B cell (primary cell): ENCODE measurements around the gene SLC24A3. TPM values are rescaled to one million over a fixed set of nuclear protein-coding genes. Genes with fewer than 3 reads are reported as not detected.

Experiments used
- ATAC-seq: fragments of 200-7000 bp; cut with Tn5 transposase; one replicate; pipeline ENCODE4 v1.10.0; 2021; ENCODE audit warnings: low read depth, mild to moderate bottlenecking, moderate number of reproducible peaks, moderate library complexity
- CTCF ChIA-PET: fragments of 350-600 bp; sonication (Branson Sonifier 250); formaldehyde crosslinking; loops from one replicate; lab custom pipeline; 2021; ENCODE audit warnings: antibody characterized with exemption, inconsistent platforms; lab: Charles Lee
- POLR2A ChIA-PET: fragments of 350-600 bp; sonication (Branson Sonifier 250); formaldehyde crosslinking; loops from one replicate; lab custom pipeline; 2021; ENCODE audit warnings: antibody characterized with exemption; lab: Charles Lee
- DNase-seq: peaks from one replicate; pipeline ENCODE4 v3.0.0; 2013
- H2AFZ ChIP-seq: 2 replicates; pipeline ENCODE4 v1.6.1; 2012; ENCODE audit warnings: mild to moderate bottlenecking, low read depth, low read length; ENCODE audit not compliant: insufficient read depth, poor library complexity, severe bottlenecking
- H3K27ac ChIP-seq, 2 donors: 1 replicate in 1 of 2; 2 replicates in 1 of 2; pipeline ENCODE4 v1.5.1; 2012 to 2013; ENCODE audit warnings: low read length in 2 of 2, mild to moderate bottlenecking in 2 of 2, moderate library complexity in 1 of 2
- H3K27me3 ChIP-seq, 4 experiments: fragments of 200-600 bp in 1 of 4; sonication (generic) in 1 of 4; replicated peaks in 1 of 4; 1 replicate in 2 of 4; 2 replicates in 2 of 4; pipeline versions ENCODE4 v1.6.1 to v1.7.0; 2013 to 2016; ENCODE audit warnings: low read length in 3 of 4, mild to moderate bottlenecking in 2 of 4, mixed read lengths in 1 of 4, moderate library complexity in 1 of 4; ENCODE audit not compliant: insufficient read depth in 4 of 4, control insufficient read depth in 3 of 4; ENCODE audit errors: control extremely low read depth in 1 of 4
- H3K36me3 ChIP-seq, 2 experiments: replicated peaks in 1 of 2; 1 replicate in 1 of 2; 2 replicates in 1 of 2; pipeline versions ENCODE4 v1.6.1 to v1.7.1; 2013; ENCODE audit warnings: low read length in 1 of 2; ENCODE audit not compliant: insufficient read depth in 2 of 2, control insufficient read depth in 1 of 2; ENCODE audit errors: control extremely low read depth in 1 of 2, extremely low read depth in 1 of 2
- H3K4me1 ChIP-seq, 2 donors: fragments of 200-600 bp in 1 of 2; sonication (generic) in 1 of 2; 1 replicate in 1 of 2; 2 replicates in 1 of 2; pipeline versions ENCODE4 v1.5.1 to v1.6.1; 2013 to 2017; ENCODE audit warnings: low read length in 2 of 2; ENCODE audit not compliant: control insufficient read depth in 2 of 2, insufficient read depth in 2 of 2
- H3K4me2 ChIP-seq: replicated peaks from 2 replicates; pipeline ENCODE3; 2012; ENCODE audit warnings: mild to moderate bottlenecking, low read depth, low read length; ENCODE audit not compliant: poor library complexity, severe bottlenecking
- H3K4me3 ChIP-seq, 5 experiments: fragments of 200-600 bp in 1 of 5; sonication (generic) in 1 of 5; 1 replicate in 3 of 5; 2 replicates in 2 of 5; pipeline versions ENCODE4 v1.5.1 to v1.7.0; 2011 to 2016; ENCODE audit warnings: low read length in 4 of 5, mild to moderate bottlenecking in 4 of 5, low read depth in 2 of 5, control low read depth in 1 of 5, moderate library complexity in 1 of 5; ENCODE audit not compliant: insufficient read depth in 1 of 5; ENCODE audit errors: control extremely low read depth in 1 of 5, extremely low read depth in 1 of 5
- H3K79me2 ChIP-seq: fragments of 200-600 bp; sonication (generic); one replicate; pipeline ENCODE4 v1.6.0; 2016; ENCODE audit warnings: low read length; ENCODE audit not compliant: control insufficient read depth, insufficient read depth
- H3K9ac ChIP-seq: fragments of 200-600 bp; sonication (generic); 2 replicates; pipeline ENCODE4 v1.6.1; 2017; ENCODE audit warnings: mild to moderate bottlenecking, low read length, moderate library complexity
- H3K9me3 ChIP-seq, 3 donors: one replicate each; pipeline versions ENCODE4 v1.6.1 to v1.7.1; 2013; ENCODE audit warnings: low read length in 2 of 3; ENCODE audit not compliant: control insufficient read depth in 2 of 3, insufficient read depth in 1 of 3; ENCODE audit errors: control extremely low read depth in 1 of 3
- H4K20me1 ChIP-seq: 2 replicates; pipeline ENCODE4 v1.6.0; 2012; ENCODE audit warnings: mild to moderate bottlenecking, low read length; ENCODE audit not compliant: insufficient read depth, control insufficient read depth, poor library complexity, severe bottlenecking
- H3K27ac Mint-ChIP-seq: one replicate; pipeline ENCODE4 v1.8.0; 2021; ENCODE audit warnings: mixed read lengths
- H3K27me3 Mint-ChIP-seq: one replicate; pipeline ENCODE4 v1.8.0; 2021; ENCODE audit warnings: mixed read lengths
- H3K4me1 Mint-ChIP-seq: one replicate; pipeline ENCODE4 v1.8.0; 2021; ENCODE audit warnings: mixed read lengths
- H3K4me3 Mint-ChIP-seq: one replicate; pipeline ENCODE4 v1.8.0; 2021; ENCODE audit warnings: mixed read lengths
- H3K9me3 Mint-ChIP-seq: one replicate; pipeline ENCODE4 v1.8.0; 2022; ENCODE audit warnings: mixed read lengths; ENCODE audit not compliant: insufficient read depth
- EZH2 ChIP-seq: IDR thresholded peaks from 2 replicates; pipeline ENCODE4 v1.6.1; 2012; ENCODE audit warnings: borderline replicate concordance, low read depth, mild to moderate bottlenecking, moderate library complexity, low read length; ENCODE audit not compliant: insufficient read depth, poor library complexity, severe bottlenecking
- WGBS: methylation state at CpG from one replicate; pipeline ENCODE4 v1.1.5; 2013; ENCODE audit warnings: missing lambda C conversion rate; ENCODE audit not compliant: insufficient coverage; 5-methylcytosine and 5-hydroxymethylcytosine counted together
- intact Hi-C: fragments of 100-400 bp; cut with micrococcal nuclease; formaldehyde crosslinking; loops from one replicate; pipeline ENCODE4 v1.10.0; 2022
- polyA plus RNA-seq: library from polyadenylated mRNA; depleted of rRNA; stranded (reverse); fragments of >200 nt; gene quantifications from 2 replicates; pipeline ENCODE4 v1.2.3, GENCODE V29; 2012
- total RNA-seq, 2 donors: library from RNA; stranded (reverse); fragments of 120-200 nt in 1 of 2; gene quantifications; 1 replicate in 1 of 2; 2 replicates in 1 of 2; pipeline versions ENCODE4 v1.2.3 to v1.2.4, GENCODE V29; 2013 to 2022
- TF ChIP-seq, protein P1 (sequence below): fragments of 200-600 bp; IDR thresholded peaks from one replicate; pipeline ENCODE4 v1.8.0; 2022; ENCODE audit warnings: antibody characterized with exemption, mild to moderate bottlenecking

The SLC24A3 gene
- total and polyA plus RNA-seq, 2 donors (not counting 1 experiment from before 2014, with no cell fraction given): not detected

DNA sequence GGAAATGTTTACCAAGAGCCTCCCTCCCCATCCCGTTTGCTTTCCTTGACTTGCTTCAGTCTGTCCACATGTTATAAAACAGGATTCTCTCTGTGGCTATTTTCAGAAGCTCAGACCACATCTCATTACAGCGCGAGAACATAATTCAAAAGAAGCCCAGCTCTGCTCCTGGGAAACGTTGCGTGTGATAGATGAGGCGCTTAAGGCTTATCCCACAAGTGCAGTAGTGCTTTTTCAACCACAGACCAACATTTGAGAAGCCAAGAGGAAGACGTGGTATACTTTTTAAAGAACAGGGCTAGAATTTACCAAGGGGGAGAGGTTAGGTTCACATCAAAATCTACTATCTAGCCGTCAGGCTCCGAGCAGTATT is 239.5 kb downstream of the SLC24A3 start:
- intact Hi-C loops: no loop called here
- H3K4me3 Mint-ChIP-seq: no peak overlapping the region
- CTCF ChIA-PET: no interaction called here

DNA sequence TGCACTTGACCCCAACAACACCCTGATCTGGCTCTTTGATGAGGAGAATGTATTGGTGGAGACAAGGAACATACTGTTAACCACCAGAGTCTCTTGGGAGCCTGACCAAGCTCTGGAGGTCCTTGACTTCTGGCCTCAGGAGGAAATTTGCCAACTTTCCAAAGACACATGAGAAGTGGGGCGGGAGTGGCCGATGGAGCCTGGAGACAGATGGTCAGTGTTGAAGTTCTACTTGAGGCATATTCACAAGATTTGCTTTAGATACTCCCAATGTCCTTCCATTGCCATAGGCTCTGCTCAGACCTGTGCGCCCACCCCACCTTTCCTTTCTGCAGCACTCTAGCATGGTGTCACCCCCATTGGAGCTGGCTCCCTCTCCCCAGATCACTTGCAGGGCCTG is 241.0 kb downstream of the SLC24A3 start:
- H3K4me2 ChIP-seq: no peak overlapping the region
- TF ChIP-seq, protein P1, sequence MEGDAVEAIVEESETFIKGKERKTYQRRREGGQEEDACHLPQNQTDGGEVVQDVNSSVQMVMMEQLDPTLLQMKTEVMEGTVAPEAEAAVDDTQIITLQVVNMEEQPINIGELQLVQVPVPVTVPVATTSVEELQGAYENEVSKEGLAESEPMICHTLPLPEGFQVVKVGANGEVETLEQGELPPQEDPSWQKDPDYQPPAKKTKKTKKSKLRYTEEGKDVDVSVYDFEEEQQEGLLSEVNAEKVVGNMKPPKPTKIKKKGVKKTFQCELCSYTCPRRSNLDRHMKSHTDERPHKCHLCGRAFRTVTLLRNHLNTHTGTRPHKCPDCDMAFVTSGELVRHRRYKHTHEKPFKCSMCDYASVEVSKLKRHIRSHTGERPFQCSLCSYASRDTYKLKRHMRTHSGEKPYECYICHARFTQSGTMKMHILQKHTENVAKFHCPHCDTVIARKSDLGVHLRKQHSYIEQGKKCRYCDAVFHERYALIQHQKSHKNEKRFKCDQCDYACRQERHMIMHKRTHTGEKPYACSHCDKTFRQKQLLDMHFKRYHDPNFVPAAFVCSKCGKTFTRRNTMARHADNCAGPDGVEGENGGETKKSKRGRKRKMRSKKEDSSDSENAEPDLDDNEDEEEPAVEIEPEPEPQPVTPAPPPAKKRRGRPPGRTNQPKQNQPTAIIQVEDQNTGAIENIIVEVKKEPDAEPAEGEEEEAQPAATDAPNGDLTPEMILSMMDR: no peak
- TF ChIP-seq EZH2: no peak
- no peaks in the 10 kb centered on the region for H3K9me3 ChIP-seq
- Mint-ChIP-seq H3K4me3 (no peak overlapping the region), H3K9me3 (peaks cover under 1% of the 10 kb centered on the region), H3K27me3 (peaks cover 6% of the 10 kb centered on the region), H3K4me1 (no peaks in the 10 kb centered on the region), H3K27ac (no peak overlapping the region)
- ATAC-seq (no peak), DNase-seq (no peak)
- H3K27me3 ChIP-seq: peaks cover 0 to 3% (median 0%) of the 10 kb centered on the region in 4 experiments
- CTCF ChIA-PET: no interaction called here
- no peak overlapping the region for H2AFZ ChIP-seq
- intact Hi-C loops: no loop called here
- no peaks in the 10 kb centered on the region for H3K36me3 ChIP-seq
- no peaks in the 10 kb centered on the region for H3K4me1 ChIP-seq
- 100% methylated on average over 2 of the region's 3 CpGs for WGBS
- no peaks in the 10 kb centered on the region for H3K79me2 ChIP-seq
- no peaks in the 10 kb centered on the region for H4K20me1 ChIP-seq
- POLR2A ChIA-PET: no interaction called here
- H3K9ac ChIP-seq: no peak overlapping the region
- no peak overlapping the region for H3K4me3 ChIP-seq
- H3K27ac ChIP-seq: no peak overlapping the region

More for the DNA sequence above, 239.5 kb downstream of the SLC24A3 start:
- no peak overlapping the region for H3K4me2 ChIP-seq
- H3K36me3 ChIP-seq: no peaks in the 10 kb centered on the region
- no peak for DNase-seq
- H3K9me3 ChIP-seq: no peaks in the 10 kb centered on the region
- H2AFZ ChIP-seq: no peak overlapping the region
- H3K9me3 Mint-ChIP-seq: peaks cover 5% of the 10 kb centered on the region
- H3K27ac ChIP-seq: no peak overlapping the region
- H3K27me3 Mint-ChIP-seq: peaks cover 6% of the 10 kb centered on the region
- H4K20me1 ChIP-seq: no peaks in the 10 kb centered on the region
- WGBS: 0% methylated on average over 1 of the region's 9 CpGs
- peaks cover 0 to 3% (median 0%) of the 10 kb centered on the region in 4 experiments for H3K27me3 ChIP-seq
- H3K79me2 ChIP-seq: no peaks in the 10 kb centered on the region
- H3K27ac Mint-ChIP-seq: no peak overlapping the region
- no peak overlapping the region for H3K4me3 ChIP-seq
- no peaks in the 10 kb centered on the region for H3K4me1 ChIP-seq
- no peak for TF ChIP-seq EZH2
- TF ChIP-seq, protein P1: no peak
- H3K9ac ChIP-seq: no peak overlapping the region
- no peak for ATAC-seq
- POLR2A ChIA-PET: no interaction called here
- no peaks in the 10 kb centered on the region for H3K4me1 Mint-ChIP-seq
